ENCODE data around the gene PLEKHO2. TPM values are rescaled to one million over a fixed set of nuclear protein-coding genes. Genes with fewer than 3 reads are reported as not detected.

PLEKHO2 gene
- total and polyA plus RNA-seq, 2 of the 13 experiments (the other 11 are each of a cell fraction or from before 2014, with no cell fraction given) = 3.8 to 4.8 TPM

GRCh38 chr15:64825431-64826294 is 16.1 kb upstream of the PLEKHO2 start, which contains the start of gene PIF1 (continued):
- TF ChIP-seq AKNA (CRISPR knock-in tag; IDR thresholded peaks at IDR 0.05; ENCODE audit: borderline replicate concordance) (no peak), ZNF569 (CRISPR knock-in tag; IDR thresholded peaks at IDR 0.05; ENCODE audit: borderline replicate concordance) (no peak), ZNF468 (CRISPR knock-in tag; IDR thresholded peaks at IDR 0.05) (no peak), ZBTB38 (CRISPR knock-in tag; IDR thresholded peaks at IDR 0.05) (peak; percentile 59; the same call in 1 of the 2 replicates), FOXO4 (CRISPR knock-in tag; conservative IDR thresholded peaks at IDR 0.05) (0 out of 2 replicates have a peak, but pooled peaks have one; percentile 69), ZNF784 (CRISPR knock-in tag; IDR thresholded peaks at IDR 0.05; ENCODE audit: borderline replicate concordance) (peak; percentile 89; the same call in 1 of the 2 replicates), ZNF260 (CRISPR knock-in tag; IDR thresholded peaks at IDR 0.05; ENCODE audit: borderline replicate concordance, low read depth) (no peak), ZSCAN25 (CRISPR knock-in tag; IDR thresholded peaks at IDR 0.05) (no peak), ZNF770 (CRISPR knock-in tag; IDR thresholded peaks at IDR 0.05) (peak; percentile 64; the same call in 1 of the 2 replicates), PLSCR1 (CRISPR knock-in tag; IDR thresholded peaks at IDR 0.05; ENCODE audit: borderline replicate concordance) (no peak), ZNF614 (CRISPR knock-in tag; IDR thresholded peaks at IDR 0.05; ENCODE audit: borderline replicate concordance) (no peak; the same call in 1 of the 2 replicates), POGK (CRISPR knock-in tag; conservative IDR thresholded peaks at IDR 0.05) (peak; percentile 82), ZFP37 (CRISPR knock-in tag; IDR thresholded peaks at IDR 0.05; ENCODE audit: borderline replicate concordance) (no peak), ZNF572 (CRISPR knock-in tag; IDR thresholded peaks at IDR 0.05) (0 out of 2 replicates have a peak, but pooled peaks have one; percentile 11)
